NCI-H2081 treated with DMSO at 0.1 percent for 48 hours (cell line): ENCODE data around the gene EEIG1.

Source experiments
- DNase-seq: peaks from one replicate; lab custom pipeline; 2025; lab: John Stamatoyannopoulos, UW

The EEIG1 gene

DNA sequence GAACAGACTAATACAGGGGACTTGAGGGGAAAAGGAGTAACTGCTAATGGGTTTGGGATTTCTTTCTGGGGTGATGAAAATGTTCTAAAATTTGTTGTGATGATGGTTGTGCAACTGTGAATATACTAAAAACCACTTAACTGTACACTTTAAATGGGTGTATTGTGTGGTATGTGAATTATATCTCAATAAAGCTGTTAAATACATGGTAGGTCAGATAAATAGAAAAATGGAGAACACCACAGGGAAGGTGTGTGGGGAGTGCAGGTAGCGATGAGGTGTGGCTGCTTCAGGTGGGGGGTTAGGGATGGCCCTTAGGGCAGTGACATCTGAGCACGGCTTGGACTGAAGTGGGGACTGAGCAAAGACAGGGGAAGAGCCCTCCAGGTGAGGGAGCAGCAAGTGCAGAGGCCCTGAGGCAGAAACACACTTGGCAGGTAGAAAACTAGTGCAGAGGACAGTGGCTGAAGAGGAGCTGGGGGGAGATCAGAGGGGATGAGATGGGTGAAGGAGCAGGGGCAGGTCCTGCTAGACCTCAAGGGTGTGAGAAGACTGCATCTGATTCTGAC, 20.9 kb downstream of the EEIG1 start:
- no peak for DNase-seq

GRCh38 chr9:127959398-127959797, 21.4 kb downstream of the EEIG1 start:
- no peak for DNase-seq

DNA sequence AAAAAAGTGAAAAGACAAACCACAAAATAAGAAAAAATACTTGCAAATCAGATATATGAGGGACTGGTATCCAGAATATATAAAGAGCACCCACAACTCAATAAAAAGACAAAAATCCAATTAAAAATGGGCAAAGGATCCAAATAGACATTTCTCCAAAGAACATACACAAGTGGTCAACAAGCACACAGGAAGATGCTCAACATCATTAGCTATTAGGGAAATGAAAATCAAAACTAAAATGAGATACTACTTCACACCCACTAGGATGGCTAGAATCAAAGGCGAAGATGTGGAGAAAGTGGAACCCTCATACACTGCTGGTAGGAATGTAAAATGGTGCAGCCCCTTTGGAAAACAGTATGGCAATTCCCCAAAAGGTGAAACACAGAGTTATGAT, 22.1 kb downstream of the EEIG1 start:
- no peak for DNase-seq

DNA sequence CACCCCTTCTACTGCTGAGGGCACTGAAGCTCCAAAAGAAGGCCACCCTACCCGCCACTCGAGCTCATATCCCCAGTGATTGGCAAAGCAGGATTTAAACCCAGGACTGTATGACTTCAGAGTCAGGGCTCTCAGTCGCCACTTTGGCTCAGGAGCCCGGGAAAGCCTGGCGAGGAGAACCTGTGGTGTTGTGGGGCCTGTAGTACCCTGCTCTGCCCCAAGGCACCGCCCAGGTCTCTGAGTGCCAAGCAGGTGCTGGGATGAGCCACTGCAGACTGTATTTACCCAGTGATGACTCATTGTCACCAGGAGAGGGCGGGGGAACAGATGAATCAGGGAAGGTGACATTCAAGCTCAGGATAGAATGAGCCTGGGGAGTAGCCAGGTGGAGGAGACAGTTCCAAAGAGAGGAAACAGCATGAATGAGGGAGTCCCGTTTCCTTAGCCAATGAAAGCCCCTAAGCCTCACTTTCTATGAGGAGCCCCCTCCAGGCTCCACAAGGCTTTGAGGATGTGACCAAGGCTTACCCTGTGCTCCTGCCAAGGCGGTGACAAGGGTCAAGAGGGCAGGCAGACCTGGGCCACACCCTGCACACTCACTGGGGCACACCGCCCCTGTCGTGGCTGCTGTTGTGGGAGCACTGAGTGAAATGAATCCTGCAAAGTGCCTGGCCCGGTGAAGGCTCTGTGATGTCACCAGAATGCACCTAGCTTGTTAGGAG, 25.3 kb downstream of the EEIG1 start:
- peak; percentile 92 for DNase-seq

- DNase-seq, result no peak
These were observed 25.9 kb downstream of the EEIG1 start for GRCh38 chr9:127954831-127955293.

- DNase-seq, result no peak
These were observed 26.9 kb downstream of the EEIG1 start for GRCh38 chr9:127953768-127954505.

GRCh38 chr9:127953154-127953553, 27.6 kb downstream of the EEIG1 start:
- no peak for DNase-seq

- DNase-seq, result no peak
These were observed 30.1 kb downstream of the EEIG1 start for GRCh38 chr9:127950513-127951289.

- DNase-seq, result no peak
These were observed 30.8 kb downstream of the EEIG1 start for GRCh38 chr9:127949827-127950512.

GRCh38 chr9:127947841-127948710, 32.7 kb downstream of the EEIG1 start:
- no peak for DNase-seq

DNA sequence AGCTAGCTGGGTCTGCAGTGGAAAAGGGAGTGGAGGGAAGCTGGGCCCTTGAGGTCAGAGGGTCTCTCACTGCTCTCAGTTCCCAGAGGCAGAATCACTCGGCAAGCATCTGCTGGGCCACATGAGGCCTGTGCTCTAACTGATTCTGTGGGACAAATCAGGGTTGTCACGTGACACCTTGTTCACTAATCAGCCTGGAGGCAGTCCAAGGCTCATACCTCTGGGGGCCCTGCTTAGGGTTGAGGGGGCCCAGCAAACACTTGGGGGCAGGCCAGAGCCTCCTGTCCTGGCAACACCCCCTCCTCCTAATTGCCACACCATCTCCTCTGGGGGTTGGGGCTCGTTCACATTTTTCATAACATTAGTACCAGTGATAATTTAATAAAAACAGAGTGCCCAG, 34.1 kb downstream of the EEIG1 start:
- no peak for DNase-seq

GRCh38 chr9:127945942-127946341, 34.8 kb downstream of the EEIG1 start:
- DNase-seq, result no peak

GRCh38 chr9:127945338-127945737, 35.5 kb downstream of the EEIG1 start:
- DNase-seq, result no peak

DNA sequence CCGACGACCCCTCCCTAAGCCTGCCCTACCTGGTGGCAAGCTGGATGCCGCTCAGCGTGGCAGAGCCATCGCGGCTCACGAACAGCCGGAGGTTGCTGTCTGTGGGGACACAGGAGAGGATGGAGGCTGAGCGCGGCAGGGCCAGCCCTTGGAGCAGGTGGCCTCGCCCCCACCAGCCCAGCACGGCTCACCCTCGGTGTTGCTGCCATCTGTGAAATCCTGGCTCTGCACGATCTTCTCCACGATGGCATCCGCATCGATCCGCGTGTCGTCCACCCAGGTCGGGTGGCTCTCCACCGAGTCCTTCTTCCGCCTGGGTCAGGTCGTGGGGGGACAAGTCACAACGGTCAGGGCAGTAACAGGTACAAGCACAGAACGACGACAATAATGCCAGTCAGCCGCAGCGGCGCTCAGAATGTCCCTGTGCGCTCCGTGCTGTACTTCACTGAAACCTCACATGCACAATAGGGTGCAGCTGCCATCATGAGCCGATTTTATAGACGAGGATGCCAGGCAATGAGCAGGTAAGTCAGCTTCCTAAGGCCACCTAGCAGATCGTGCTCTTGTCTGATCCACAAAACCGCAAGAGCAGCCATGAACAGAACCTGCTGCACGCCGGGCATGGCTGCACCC, 36.1 kb downstream of the EEIG1 start:
- DNase-seq, result no peak

GRCh38 chr9:127943731-127944144, 37.1 kb downstream of the EEIG1 start:
- DNase-seq, result peak; percentile 53

- no peak for DNase-seq
These were observed 37.7 kb downstream of the EEIG1 start for GRCh38 chr9:127943011-127943662.

DNA sequence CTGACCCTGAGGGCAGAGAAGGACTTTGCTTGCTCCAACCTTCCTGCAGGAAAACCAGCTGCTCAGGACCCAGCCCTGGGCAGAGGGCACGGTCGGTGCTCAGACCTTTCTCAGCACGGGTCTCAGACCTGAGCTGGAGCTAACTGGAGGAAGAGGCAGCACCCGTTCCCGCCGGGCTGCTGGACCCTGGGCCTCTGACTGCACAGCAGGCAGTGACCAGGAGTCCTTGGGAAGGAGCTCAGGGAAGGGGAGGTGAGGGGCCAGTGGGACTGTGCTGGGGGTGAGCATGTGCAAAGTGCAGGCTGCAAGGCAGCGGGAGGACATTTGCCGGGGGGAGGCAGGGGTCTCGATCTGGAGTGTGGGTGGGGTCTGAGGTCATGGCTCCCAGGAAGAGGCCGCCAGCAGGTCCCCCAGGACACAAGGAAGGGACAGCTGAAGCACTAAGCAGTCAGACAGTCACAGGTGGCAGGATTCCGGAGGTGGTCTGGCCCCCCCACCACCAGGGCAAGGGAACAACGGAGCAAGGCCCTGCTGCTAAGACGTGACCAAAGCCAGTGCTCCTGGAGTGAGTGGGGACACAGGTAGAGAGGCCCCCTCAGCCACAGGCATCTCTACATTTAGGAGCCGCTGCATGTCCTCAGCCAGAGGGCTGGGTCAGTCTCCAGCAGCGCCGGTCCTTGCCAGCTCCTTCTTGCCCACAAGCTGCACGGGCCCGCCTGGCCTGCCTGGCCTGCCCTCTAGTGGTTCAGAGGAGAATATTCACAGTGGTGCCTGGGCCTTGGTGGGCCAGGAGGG, 38.4 kb downstream of the EEIG1 start:
- DNase-seq, result no peak

- no peak for DNase-seq
These were observed 38.9 kb downstream of the EEIG1 start for GRCh38 chr9:127941961-127942215.
